GM19099 (cell line): ENCODE measurements around the gene MCEMP1.

ENCODE experiments used
- POLR2A ChIP-seq: IDR thresholded peaks from 3 replicates; pipeline ENCODE4 v1.6.1; 2011; ENCODE audit warnings: low read depth; ENCODE audit not compliant: insufficient read length; ENCODE audit errors: extremely low read depth

Gene MCEMP1

DNA sequence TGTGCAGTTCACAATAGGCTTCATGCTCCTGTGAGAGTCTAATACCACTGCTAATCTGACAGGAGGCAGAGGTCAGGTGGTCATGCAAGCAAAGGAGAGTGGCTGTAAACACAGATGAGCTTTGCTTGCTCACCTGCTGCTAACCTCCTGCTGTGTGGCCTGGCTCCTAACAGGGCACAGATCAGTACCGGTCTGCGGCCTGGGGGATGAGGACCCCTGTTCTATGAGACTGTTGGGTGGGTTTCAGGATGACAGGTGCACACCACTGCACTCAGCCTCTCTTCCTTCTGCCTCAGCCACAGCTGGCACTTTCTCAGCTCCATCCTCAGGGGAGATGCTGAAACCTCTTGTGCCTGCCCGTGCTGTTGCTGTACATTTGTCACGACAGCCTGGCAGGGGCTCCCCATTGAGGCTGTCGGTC lies 45.4 kb downstream of the MCEMP1 start:
- no peak for TF ChIP-seq POLR2A

DNA sequence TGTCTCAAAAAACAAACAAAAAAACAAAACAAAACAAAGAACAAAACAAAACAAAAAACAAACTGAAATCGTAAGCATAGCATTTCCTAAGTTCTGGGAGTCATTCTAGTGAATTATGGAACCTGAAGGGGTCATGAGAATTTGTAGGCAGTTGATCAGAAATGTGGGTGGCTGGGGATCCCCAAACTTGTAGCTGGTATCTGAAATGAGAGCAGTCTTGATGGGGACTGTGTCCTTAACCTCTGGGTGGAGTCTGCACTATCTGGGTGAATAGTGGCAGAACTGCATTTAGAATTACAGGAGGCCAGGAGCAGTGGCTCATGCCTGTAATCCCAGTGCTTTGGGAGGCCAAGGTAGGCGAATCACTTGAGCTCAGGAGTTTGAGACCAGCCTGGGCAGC lies 48.9 kb downstream of the MCEMP1 start:
- TF ChIP-seq POLR2A = no peak

DNA sequence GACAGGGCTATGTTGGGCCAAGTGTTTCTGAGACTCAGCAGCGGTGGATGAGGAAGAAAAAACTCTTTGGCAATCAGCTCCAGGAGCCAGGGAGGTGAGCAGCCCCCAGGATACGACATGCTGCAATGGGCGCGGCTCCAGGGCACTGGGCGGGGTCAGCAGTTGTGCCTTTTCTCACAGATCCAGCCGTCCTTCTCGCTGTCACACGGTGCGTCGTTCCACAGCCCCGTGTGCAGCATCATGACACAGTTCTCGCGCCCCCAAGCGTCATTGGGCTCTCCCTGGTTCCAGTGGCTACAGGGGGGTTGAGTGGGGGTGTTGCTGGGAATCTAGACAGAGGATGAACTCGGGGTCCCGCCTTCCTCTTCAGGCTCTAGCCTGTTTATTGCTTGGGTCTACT lies 52.3 kb downstream of the MCEMP1 start:
- TF ChIP-seq POLR2A = no peak
